Caco-2 (cell line): ENCODE measurements around the gene TBX6. TPM values are rescaled to one million over a fixed set of nuclear protein-coding genes. Genes with fewer than 3 reads are reported as not detected.

Experiments
- BruUV-seq: library from RNA; stranded (reverse); fragments of 400-500 nt; replicated peaks from 2 replicates; lab custom pipeline; 2021; lab: Mats Ljungman, UMichigan
- CTCF ChIA-PET: fragments of 300-600 bp; sonication (Branson Sonifier 250); formaldehyde crosslinking; loops from one replicate; lab custom pipeline; 2022; ENCODE audit warnings: antibody characterized with exemption; lab: Charles Lee
- POLR2A ChIA-PET: fragments of 300-600 bp; sonication (Branson Sonifier 250); formaldehyde crosslinking; loops from one replicate; lab custom pipeline; 2022; ENCODE audit warnings: antibody characterized with exemption; lab: Charles Lee
- DNase-seq, 2 experiments: peaks; one replicate each; pipeline versions ENCODE4 v3.0.0 to v3.0.0-alpha.2; 2020 to 2022
- H3K27me3 ChIP-seq: replicated peaks from 2 replicates; pipeline ENCODE4 v1.6.0; 2011; ENCODE audit warnings: low read length; ENCODE audit not compliant: control insufficient read depth, insufficient read depth
- H3K36me3 ChIP-seq: 2 replicates; pipeline ENCODE4 v1.5.1; 2011; ENCODE audit warnings: low read length; ENCODE audit not compliant: control insufficient read depth, insufficient read depth
- H3K4me1 ChIP-seq: fragments of 250-450 bp; sonication (Bioruptor Pico); 2 replicates; pipeline ENCODE4 v1.5.1; 2020; ENCODE audit warnings: mild to moderate bottlenecking
- H3K4me3 ChIP-seq: 2 replicates; pipeline ENCODE4 v1.5.1; 2011; ENCODE audit warnings: low read depth, mild to moderate bottlenecking, control low read depth, low read length
- H3K9me3 ChIP-seq: fragments of 250-450 bp; sonication (Bioruptor Pico); 2 replicates; pipeline ENCODE4 v1.5.1; 2020; ENCODE audit warnings: mild to moderate bottlenecking, moderate library complexity
- H3K27ac Mint-ChIP-seq: one replicate; pipeline ENCODE4 v1.8.0; 2022; ENCODE audit warnings: mixed read lengths; ENCODE audit not compliant: unreplicated experiment
- H3K27me3 Mint-ChIP-seq: one replicate; pipeline ENCODE4 v1.8.0; 2022; ENCODE audit warnings: mixed read lengths; ENCODE audit not compliant: insufficient read depth, unreplicated experiment
- H3K36me3 Mint-ChIP-seq: one replicate; pipeline ENCODE4 v1.8.0; 2022; ENCODE audit warnings: mild to moderate bottlenecking, mixed read lengths; ENCODE audit not compliant: insufficient read depth, unreplicated experiment
- H3K4me1 Mint-ChIP-seq: one replicate; pipeline ENCODE4 v1.8.0; 2022; ENCODE audit warnings: low read depth, mixed read lengths; ENCODE audit not compliant: unreplicated experiment
- H3K4me3 Mint-ChIP-seq: one replicate; pipeline ENCODE4 v1.8.0; 2022; ENCODE audit warnings: mild to moderate bottlenecking, moderate library complexity, mixed read lengths; ENCODE audit not compliant: unreplicated experiment
- H3K9me3 Mint-ChIP-seq: one replicate; pipeline ENCODE4 v1.8.0; 2022; ENCODE audit warnings: mixed read lengths; ENCODE audit not compliant: unreplicated experiment
- CTCF ChIP-seq, 2 experiments: fragments of 200-600 bp in 1 of 2; IDR thresholded peaks; 1 replicate in 1 of 2; 2 replicates in 1 of 2; pipeline versions ENCODE4 v1.5.1 to v1.8.0; 2011 to 2022; ENCODE audit warnings: antibody characterized with exemption in 1 of 2, control low read depth in 1 of 2, inconsistent platforms in 1 of 2, low read depth in 1 of 2, low read length in 1 of 2, mild to moderate bottlenecking in 1 of 2, moderate library complexity in 1 of 2; ENCODE audit not compliant: insufficient read depth in 1 of 2, severe bottlenecking in 1 of 2, unreplicated experiment in 1 of 2
- intact Hi-C: fragments of 100-400 bp; cut with micrococcal nuclease; formaldehyde crosslinking; loops from one replicate; pipeline ENCODE4 v1.10.0; 2022; ENCODE audit not compliant: unreplicated experiment
- total RNA-seq: library from RNA; stranded (reverse); gene quantifications from 2 replicates; pipeline ENCODE4 v1.2.3, GENCODE V29; 2022

Gene TBX6
- total RNA-seq, 1 experiment from 2014 or later: 1.1 TPM

- Mint-ChIP-seq H3K4me3 (peak overlapping the region; percentile 45), H3K27me3 (no peaks in the 10 kb centered on the region), H3K4me1 (peaks cover 6% of the 10 kb centered on the region), H3K27ac (no peak overlapping the region), H3K36me3 (peaks cover 15% of the 10 kb centered on the region), H3K9me3 (no peaks in the 10 kb centered on the region)
- DNase-seq: peak; percentile 47 to 61
- Histone ChIP-seq H3K36me3 (peaks cover 1% of the 10 kb centered on the region; the same call in 1 of the 2 replicates), H3K4me3 (no peak overlapping the region), H3K9me3 (no peaks in the 10 kb centered on the region), H3K27me3 (no peaks in the 10 kb centered on the region), H3K4me1 (peaks cover 7% of the 10 kb centered on the region)
- ChIA-PET CTCF (interaction anchor here (0.6 kb wide), 1 partner anchor 10 kb away, joined by 3 read pairs; no protein-coding TSS in a partner anchor), POLR2A (interaction anchor here (0.6 kb wide), 1 partner anchor 34 kb away, joined by 4 read pairs; no protein-coding TSS in a partner anchor)
- no peak for TF ChIP-seq CTCF (IDR thresholded peaks at IDR 0.05; ENCODE audit: insufficient read depth in 1 of 2, low read depth in 1 of 2, low read length in 1 of 2, severe bottlenecking in 1 of 2, unreplicated experiment in 1 of 2)
- BruUV-seq: no TSS peak
- intact Hi-C loops: no loop called here
Observed at GRCh38 chr16:30120340-30121105, 28.8 kb upstream of the TBX6 start.

- TSS peak; percentile 13 for BruUV-seq
- Histone ChIP-seq H3K9me3 (no peaks in the 10 kb centered on the region), H3K27me3 (no peaks in the 10 kb centered on the region), H3K4me3 (no peak overlapping the region), H3K4me1 (peaks cover 7% of the 10 kb centered on the region), H3K36me3 (peaks cover 1% of the 10 kb centered on the region; the same call in 1 of the 2 replicates)
- Mint-ChIP-seq H3K9me3 (no peaks in the 10 kb centered on the region), H3K4me1 (peaks cover 6% of the 10 kb centered on the region), H3K27ac (no peak overlapping the region), H3K36me3 (peaks cover 15% of the 10 kb centered on the region), H3K4me3 (no peak overlapping the region), H3K27me3 (no peaks in the 10 kb centered on the region)
- POLR2A ChIA-PET: no interaction called here
- no peak for TF ChIP-seq CTCF (IDR thresholded peaks at IDR 0.05; ENCODE audit: insufficient read depth in 1 of 2, low read depth in 1 of 2, low read length in 1 of 2, severe bottlenecking in 1 of 2, unreplicated experiment in 1 of 2)
- intact Hi-C loops: no loop called here
- CTCF ChIA-PET: no interaction called here
- DNase-seq: no peak
Observed at GRCh38 chr16:30119428-30119827, 27.7 kb upstream of the TBX6 start.

GRCh38 chr16:30117768-30118167 lies 26.0 kb upstream of the TBX6 start:
- POLR2A ChIA-PET: no interaction called here
- Mint-ChIP-seq H3K4me1 (no peaks in the 10 kb centered on the region), H3K36me3 (peaks cover 9% of the 10 kb centered on the region), H3K9me3 (no peaks in the 10 kb centered on the region), H3K4me3 (no peak overlapping the region), H3K27ac (no peak overlapping the region), H3K27me3 (no peaks in the 10 kb centered on the region)
- H3K9me3 ChIP-seq: no peaks in the 10 kb centered on the region
- H3K27me3 ChIP-seq: no peaks in the 10 kb centered on the region
- H3K36me3 ChIP-seq: peaks cover 1% of the 10 kb centered on the region; the same call in 1 of the 2 replicates
- H3K4me3 ChIP-seq: no peak overlapping the region
- no TSS peak for BruUV-seq
- CTCF ChIA-PET: interaction anchor here (0.6 kb wide), 2 partner anchors 9 to 13 kb away, joined by 3 read pairs; no protein-coding TSS in a partner anchor
- intact Hi-C loops: no loop called here
- peaks cover 11% of the 10 kb centered on the region for H3K4me1 ChIP-seq
- DNase-seq: no peak
- no peak for TF ChIP-seq CTCF (IDR thresholded peaks at IDR 0.05; ENCODE audit: insufficient read depth in 1 of 2, low read depth in 1 of 2, low read length in 1 of 2, severe bottlenecking in 1 of 2, unreplicated experiment in 1 of 2)
